WERI-Rb-1 (cell line): Measurements from ENCODE around the gene TRIM34.

Experiments
- DNase-seq: peaks from one replicate; pipeline ENCODE4 v3.0.0-alpha.2; 2020
- H3K27ac ChIP-seq: fragments of 250-450 bp; sonication (Bioruptor Pico); 2 replicates; pipeline ENCODE4 v1.5.1; 2020; ENCODE audit warnings: mild to moderate bottlenecking, moderate library complexity
- H3K27me3 ChIP-seq: fragments of 250-450 bp; sonication (Bioruptor Pico); 2 replicates; pipeline ENCODE4 v1.5.1; 2021; ENCODE audit warnings: mild to moderate bottlenecking, low read depth, moderate library complexity; ENCODE audit not compliant: insufficient read depth, severe bottlenecking
- H3K36me3 ChIP-seq: fragments of 250-450 bp; sonication (Bioruptor Pico); 2 replicates; pipeline ENCODE4 v1.5.1; 2020; ENCODE audit warnings: mild to moderate bottlenecking, moderate library complexity
- H3K4me3 ChIP-seq: 2 replicates; pipeline ENCODE4 v1.5.1; 2011; ENCODE audit warnings: low read depth, mild to moderate bottlenecking, control low read depth, low read length
- H3K9me3 ChIP-seq: fragments of 250-450 bp; sonication (Bioruptor Pico); 2 replicates; pipeline ENCODE4 v1.5.1; 2021; ENCODE audit warnings: mild to moderate bottlenecking, moderate library complexity; ENCODE audit not compliant: severe bottlenecking
- CTCF ChIP-seq: IDR thresholded peaks from 2 replicates; pipeline ENCODE4 v1.5.1; 2011; ENCODE audit warnings: low read depth, mild to moderate bottlenecking, control low read depth, inconsistent platforms, low read length

The TRIM34 gene

GRCh38 chr11:5603326-5603725, 21.5 kb upstream of the TRIM34 start:
- no peak for DNase-seq
- no peak overlapping the region for H3K27ac ChIP-seq
- no peak overlapping the region for H3K4me3 ChIP-seq
- TF ChIP-seq CTCF, result no peak
- no peaks in the 10 kb centered on the region for H3K36me3 ChIP-seq
- no peaks in the 10 kb centered on the region for H3K9me3 ChIP-seq
- peaks cover 91% of the 10 kb centered on the region for H3K27me3 ChIP-seq

GRCh38 chr11:5604896-5605295, 19.9 kb upstream of the TRIM34 start:
- TF ChIP-seq CTCF, result no peak
- Histone ChIP-seq H3K9me3 (no peaks in the 10 kb centered on the region), H3K27me3 (peaks cover 92% of the 10 kb centered on the region), H3K36me3 (no peaks in the 10 kb centered on the region), H3K27ac (no peak overlapping the region), H3K4me3 (no peak overlapping the region)
- DNase-seq, result no peak

GRCh38 chr11:5605849-5606248, 19.0 kb upstream of the TRIM34 start:
- TF ChIP-seq CTCF, result no peak
- Histone ChIP-seq H3K9me3 (no peaks in the 10 kb centered on the region), H3K4me3 (no peak overlapping the region), H3K27ac (no peak overlapping the region), H3K27me3 (peaks cover 94% of the 10 kb centered on the region), H3K36me3 (no peaks in the 10 kb centered on the region)
- no peak for DNase-seq

- no peak for TF ChIP-seq CTCF
- H3K27me3 ChIP-seq, result peaks cover 94% of the 10 kb centered on the region
- no peak overlapping the region for H3K4me3 ChIP-seq
- H3K27ac ChIP-seq, result no peak overlapping the region
- H3K36me3 ChIP-seq, result no peaks in the 10 kb centered on the region
- no peak for DNase-seq
- no peaks in the 10 kb centered on the region for H3K9me3 ChIP-seq
Observed at GRCh38 chr11:5608808-5609207, 16.0 kb upstream of the TRIM34 start.

GRCh38 chr11:5610446-5610845, 14.4 kb upstream of the TRIM34 start:
- H3K4me3 ChIP-seq, result no peak overlapping the region
- no peak for TF ChIP-seq CTCF
- no peaks in the 10 kb centered on the region for H3K36me3 ChIP-seq
- no peaks in the 10 kb centered on the region for H3K9me3 ChIP-seq
- DNase-seq, result no peak
- H3K27ac ChIP-seq, result no peak overlapping the region
- H3K27me3 ChIP-seq, result peaks cover 93% of the 10 kb centered on the region

GRCh38 chr11:5611627-5612026, 13.2 kb upstream of the TRIM34 start:
- H3K27ac ChIP-seq, result no peak overlapping the region
- no peak for DNase-seq
- no peaks in the 10 kb centered on the region for H3K9me3 ChIP-seq
- H3K36me3 ChIP-seq, result no peaks in the 10 kb centered on the region
- H3K27me3 ChIP-seq, result peaks cover 81% of the 10 kb centered on the region
- no peak overlapping the region for H3K4me3 ChIP-seq
- no peak for TF ChIP-seq CTCF
